IMR-90 (cell line): ENCODE measurements around the gene AHDC1.

Source experiments
- BHLHE40 ChIP-seq: fragments of 150-350 bp; IDR thresholded peaks from 2 replicates; pipeline ENCODE4 v1.6.1; 2016; ENCODE audit warnings: mild to moderate bottlenecking, low read depth, low read length
- CEBPB ChIP-seq: IDR thresholded peaks from 2 replicates; pipeline ENCODE4 v1.6.1; 2012; ENCODE audit warnings: low read depth, low read length, improper control_type of control experiment
- CHD1 ChIP-seq: IDR thresholded peaks from 2 replicates; pipeline ENCODE4 v1.6.1; 2012; ENCODE audit warnings: low read depth, low read length, improper control_type of control experiment
- CTCF ChIP-seq: conservative IDR thresholded peaks from 2 replicates; pipeline ENCODE4 v1.5.1; 2012; ENCODE audit warnings: mild to moderate bottlenecking, low read depth, low read length, improper control_type of control experiment
- MAZ ChIP-seq: IDR thresholded peaks from 2 replicates; pipeline ENCODE4 v1.6.1; 2012; ENCODE audit warnings: low read depth, mild to moderate bottlenecking, low read length, improper control_type of control experiment, moderate library complexity, borderline replicate concordance
- MXI1 ChIP-seq: IDR thresholded peaks from 2 replicates; pipeline ENCODE4 v1.6.1; 2012; ENCODE audit warnings: low read depth, mild to moderate bottlenecking, low read length, moderate library complexity, borderline replicate concordance
- POLR2A ChIP-seq: IDR thresholded peaks from 2 replicates; pipeline ENCODE4 v1.6.1; 2012; ENCODE audit warnings: mild to moderate bottlenecking, low read depth, low read length
- RFX5 ChIP-seq: IDR thresholded peaks from 2 replicates; pipeline ENCODE4 v1.8.0; 2012; ENCODE audit warnings: low read depth, mild to moderate bottlenecking, low read length, moderate library complexity
- SMC3 ChIP-seq: fragments of 150-350 bp; IDR thresholded peaks from 2 replicates; pipeline ENCODE4 v1.6.1; 2016; ENCODE audit warnings: low read depth, mild to moderate bottlenecking, antibody characterized with exemption, low read length, moderate library complexity

GRCh38 chr1:27593678-27594563 lies 10.0 kb downstream of the AHDC1 start:
- TF ChIP-seq MAZ, result no peak
- TF ChIP-seq RFX5, result no peak
- TF ChIP-seq CTCF, result no peak
- TF ChIP-seq MXI1, result no peak
- no peak for TF ChIP-seq CEBPB
- TF ChIP-seq SMC3, result no peak
- TF ChIP-seq POLR2A, result no peak
- no peak for TF ChIP-seq BHLHE40
- no peak for TF ChIP-seq CHD1
